Retinal pigment epithelial cell (primary cell): ENCODE measurements around the gene ANKS3.
A peak's percentile ranks its signal among the peaks of the same experiment; 100 is the strongest.

Source experiments
- DNase-seq: peaks from one replicate; pipeline ENCODE4 v3.0.0-alpha.2; 2010; ENCODE audit warnings: low read depth
- H3K4me3 ChIP-seq: 2 replicates; pipeline ENCODE4 v1.5.1; 2011; ENCODE audit warnings: mild to moderate bottlenecking, low read length, control low read depth, moderate library complexity
- TF ChIP-seq, protein P1 (sequence below): conservative IDR thresholded peaks from 2 replicates; pipeline ENCODE4 v1.5.1; 2011; ENCODE audit warnings: low read depth, low read length, control low read depth, inconsistent platforms

ANKS3 gene

GRCh38 chr16:4734063-4734729 lies at the start of gene ANKS3, which contains the start of gene DNAAF8:
Gene ANKS3, minus strand, starts transcription at chr16:4734271. Its CDS starts 4,122 bp downstream, at chr16:4730149.
Gene DNAAF8, plus strand, starts transcription at chr16:4734537. Its CDS starts 1,978 bp downstream, at chr16:4736515.
- TF ChIP-seq, protein P1, sequence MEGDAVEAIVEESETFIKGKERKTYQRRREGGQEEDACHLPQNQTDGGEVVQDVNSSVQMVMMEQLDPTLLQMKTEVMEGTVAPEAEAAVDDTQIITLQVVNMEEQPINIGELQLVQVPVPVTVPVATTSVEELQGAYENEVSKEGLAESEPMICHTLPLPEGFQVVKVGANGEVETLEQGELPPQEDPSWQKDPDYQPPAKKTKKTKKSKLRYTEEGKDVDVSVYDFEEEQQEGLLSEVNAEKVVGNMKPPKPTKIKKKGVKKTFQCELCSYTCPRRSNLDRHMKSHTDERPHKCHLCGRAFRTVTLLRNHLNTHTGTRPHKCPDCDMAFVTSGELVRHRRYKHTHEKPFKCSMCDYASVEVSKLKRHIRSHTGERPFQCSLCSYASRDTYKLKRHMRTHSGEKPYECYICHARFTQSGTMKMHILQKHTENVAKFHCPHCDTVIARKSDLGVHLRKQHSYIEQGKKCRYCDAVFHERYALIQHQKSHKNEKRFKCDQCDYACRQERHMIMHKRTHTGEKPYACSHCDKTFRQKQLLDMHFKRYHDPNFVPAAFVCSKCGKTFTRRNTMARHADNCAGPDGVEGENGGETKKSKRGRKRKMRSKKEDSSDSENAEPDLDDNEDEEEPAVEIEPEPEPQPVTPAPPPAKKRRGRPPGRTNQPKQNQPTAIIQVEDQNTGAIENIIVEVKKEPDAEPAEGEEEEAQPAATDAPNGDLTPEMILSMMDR, result no peak
- DNase-seq, result peak; percentile 90
- H3K4me3 ChIP-seq, result peak within 1 kb of the TSS; percentile 93

GRCh38 chr16:4783251-4783950 lies 49.3 kb upstream of the ANKS3 start:
- DNase-seq, result no peak

GRCh38 chr16:4780235-4780634 lies 46.2 kb upstream of the ANKS3 start:
- no peak for DNase-seq
- TF ChIP-seq, protein P1, result no peak
- H3K4me3 ChIP-seq, result no peak overlapping the region

More at GRCh38 chr16:4783251-4783950, 49.3 kb upstream of the ANKS3 start:
- H3K4me3 ChIP-seq, result no peak overlapping the region
- TF ChIP-seq, protein P1, result no peak

DNA sequence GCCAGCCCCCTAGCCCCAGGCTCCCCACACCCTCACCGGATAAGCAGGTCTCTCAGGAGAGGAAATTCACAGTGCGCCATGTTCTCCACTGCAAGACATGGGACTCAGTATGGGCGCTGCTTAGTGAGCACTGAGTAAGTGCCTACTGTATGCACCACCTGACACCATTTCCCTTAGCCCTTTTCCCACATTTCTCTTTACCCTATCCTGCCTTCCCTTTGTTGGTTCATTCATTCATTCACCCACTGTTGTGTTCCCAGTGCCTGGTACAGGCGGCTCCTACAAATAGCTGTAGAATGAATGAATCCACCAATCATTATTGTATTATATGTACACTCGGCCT lies 44.0 kb upstream of the ANKS3 start:
- TF ChIP-seq, protein P1, result no peak
- DNase-seq, result no peak
- H3K4me3 ChIP-seq, result no peak overlapping the region

DNA sequence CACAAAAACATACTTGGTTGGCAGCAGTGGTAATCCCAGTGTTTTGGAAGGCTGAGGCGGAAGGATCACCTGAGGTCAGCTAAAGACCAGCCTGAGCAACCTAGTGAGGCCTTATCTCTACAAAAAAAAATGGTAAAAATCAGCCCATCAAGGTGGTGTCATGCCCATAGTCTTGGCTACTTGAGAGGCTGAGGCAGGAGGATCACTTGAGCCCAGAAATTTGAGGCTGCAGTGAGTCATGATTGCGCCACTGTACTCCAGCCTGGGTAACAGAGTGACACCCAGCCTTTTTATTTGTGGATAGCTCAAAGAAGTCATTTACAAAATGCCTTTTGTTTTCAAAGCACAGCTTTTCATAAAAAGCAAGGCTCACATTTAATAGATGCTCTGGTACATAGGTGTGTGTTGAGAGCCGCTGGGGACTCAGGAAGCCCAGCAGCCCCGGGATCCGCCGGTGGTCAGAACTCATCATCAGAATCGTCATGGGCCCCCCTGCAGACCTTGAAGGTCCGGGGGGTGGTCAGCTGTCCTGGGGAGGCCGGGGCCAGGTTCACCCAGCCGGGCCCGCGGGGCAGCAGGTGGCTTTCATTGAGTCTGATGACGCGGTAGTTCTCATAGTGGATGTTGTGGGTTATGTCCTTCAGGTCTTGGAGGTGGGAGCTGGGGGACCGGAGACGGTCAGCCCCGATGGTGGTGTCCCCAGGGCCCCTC lies 43.4 kb upstream of the ANKS3 start:
- H3K4me3 ChIP-seq, result no peak overlapping the region
- TF ChIP-seq, protein P1, result no peak
- DNase-seq, result no peak

DNA sequence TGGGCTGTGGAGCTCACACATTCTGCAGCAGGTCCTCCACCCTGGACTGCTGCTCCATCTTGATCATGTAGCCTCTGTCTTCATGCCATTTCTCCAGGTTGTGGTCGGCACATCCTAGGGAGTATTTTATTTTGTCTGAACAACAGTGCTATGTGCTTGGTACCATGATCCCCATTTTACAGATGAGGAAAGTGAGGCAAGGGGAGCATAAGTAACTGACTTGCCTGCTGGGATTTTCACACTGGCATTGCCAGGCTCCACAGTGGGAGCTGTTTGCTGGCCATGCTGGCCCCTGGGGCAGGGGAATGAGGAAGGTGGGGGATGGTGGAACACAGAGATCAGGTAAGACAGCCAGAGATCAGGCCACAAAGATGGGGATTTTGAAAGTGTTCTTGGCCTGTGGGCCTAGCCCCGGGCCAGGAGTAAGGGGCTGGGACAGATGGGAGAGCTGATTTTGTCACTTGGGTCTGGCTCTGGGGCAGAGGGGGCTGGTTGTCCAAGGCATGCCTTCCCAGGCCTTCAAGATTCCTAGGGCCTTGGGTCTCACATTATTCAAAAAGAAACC lies 42.2 kb upstream of the ANKS3 start:
- TF ChIP-seq, protein P1, result no peak
- no peak overlapping the region for H3K4me3 ChIP-seq
- DNase-seq, result no peak
